Activated T-cell treated with anti-CD3 and anti-CD28 coated beads, Interleukin-2, amount 50 U/mL, for 24 hours (primary cell): ENCODE measurements around the gene TNXB.
"Not testable (repeated sequence)": the region's sequence is repeated elsewhere in the genome, so short reads cannot be mapped to it uniquely, and the experiment has no call there.

Experiments
- DNase-seq: peaks from one replicate; pipeline ENCODE4 v3.0.0-alpha.2; 2020
- H3K27ac Mint-ChIP-seq: 2 replicates; pipeline ENCODE4 v1.8.0; 2020; ENCODE audit warnings: mild to moderate bottlenecking, mixed read lengths
- H3K27me3 Mint-ChIP-seq: 2 replicates; pipeline ENCODE4 v1.8.0; 2020; ENCODE audit warnings: mixed read lengths
- H3K36me3 Mint-ChIP-seq: 2 replicates; pipeline ENCODE4 v1.8.0; 2020; ENCODE audit warnings: low read depth, mixed read lengths
- H3K4me1 Mint-ChIP-seq: 2 replicates; pipeline ENCODE4 v1.8.0; 2020; ENCODE audit warnings: low read depth, mixed read lengths
- H3K4me3 Mint-ChIP-seq: 2 replicates; pipeline ENCODE4 v1.8.0; 2020; ENCODE audit warnings: mild to moderate bottlenecking, moderate library complexity, mixed read lengths
- H3K9me3 Mint-ChIP-seq: 2 replicates; pipeline ENCODE4 v1.8.0; 2020; ENCODE audit warnings: mixed read lengths

TNXB gene

DNA sequence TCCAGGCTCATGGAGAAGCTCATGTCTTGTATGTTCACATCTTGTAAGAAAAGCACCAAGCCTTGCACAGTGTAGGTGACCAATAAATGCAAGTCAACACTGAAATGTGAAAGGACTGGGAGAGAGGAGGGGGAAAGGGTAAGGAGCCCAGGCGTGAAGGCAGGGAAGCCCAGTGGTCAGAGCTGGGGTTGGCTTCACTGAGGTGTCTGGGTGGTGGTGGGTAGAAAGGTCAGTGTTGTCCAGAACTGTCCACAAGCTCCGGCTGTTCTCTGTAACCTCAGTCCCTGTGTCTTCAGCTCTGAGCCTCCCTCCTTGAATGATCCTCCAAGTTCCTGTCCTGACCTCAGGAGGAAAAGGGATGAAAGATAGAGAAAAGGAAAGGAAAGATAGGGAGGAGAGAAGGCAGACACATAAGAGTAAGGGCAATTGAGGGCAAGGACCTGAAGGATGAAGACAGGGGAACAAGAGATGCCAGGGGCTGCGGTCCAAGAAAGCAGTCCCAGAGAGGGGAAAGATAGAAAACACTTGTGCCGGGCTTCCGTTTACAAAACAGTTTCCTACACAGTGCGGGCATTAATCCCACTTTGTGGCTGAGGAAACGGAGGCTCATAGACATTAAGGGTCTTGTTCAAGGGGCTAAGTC is 2.4 kb upstream of the TNXB start:
- Mint-ChIP-seq H3K27me3 (peaks cover 14% of the 10 kb centered on the region), H3K27ac (no peak overlapping the region), H3K4me1 (peaks cover 26% of the 10 kb centered on the region), H3K36me3 (peaks cover 28% of the 10 kb centered on the region), H3K4me3 (no peak overlapping the region), H3K9me3 (no peaks in the 10 kb centered on the region)
- no peak for DNase-seq

DNA sequence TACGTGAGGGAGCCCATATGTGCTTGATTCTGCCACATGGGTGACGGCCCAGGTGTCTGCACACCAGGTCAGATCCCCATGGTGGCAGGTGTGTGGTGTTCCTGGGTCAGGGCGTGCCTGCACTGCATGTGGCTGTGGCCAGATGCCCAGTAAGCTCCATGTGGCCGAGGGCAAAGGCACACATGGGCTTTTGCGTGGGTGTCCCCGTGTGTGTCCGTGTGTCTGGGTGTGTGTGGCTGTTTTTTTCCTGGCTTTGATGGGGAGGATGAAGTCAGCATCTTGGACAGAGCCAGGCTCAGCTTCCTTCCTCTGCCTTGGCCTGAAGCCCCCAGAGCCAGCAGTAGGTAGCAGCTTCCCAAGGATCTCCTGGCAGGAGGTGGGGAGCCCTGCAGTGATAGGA is 1.5 kb upstream of the TNXB start:
- H3K27ac Mint-ChIP-seq, result no peak overlapping the region
- H3K4me3 Mint-ChIP-seq, result no peak overlapping the region
- H3K27me3 Mint-ChIP-seq, result peaks cover 14% of the 10 kb centered on the region
- peaks cover 26% of the 10 kb centered on the region for H3K4me1 Mint-ChIP-seq
- DNase-seq, result no peak
- no peaks in the 10 kb centered on the region for H3K9me3 Mint-ChIP-seq
- peaks cover 19% of the 10 kb centered on the region for H3K36me3 Mint-ChIP-seq

DNA sequence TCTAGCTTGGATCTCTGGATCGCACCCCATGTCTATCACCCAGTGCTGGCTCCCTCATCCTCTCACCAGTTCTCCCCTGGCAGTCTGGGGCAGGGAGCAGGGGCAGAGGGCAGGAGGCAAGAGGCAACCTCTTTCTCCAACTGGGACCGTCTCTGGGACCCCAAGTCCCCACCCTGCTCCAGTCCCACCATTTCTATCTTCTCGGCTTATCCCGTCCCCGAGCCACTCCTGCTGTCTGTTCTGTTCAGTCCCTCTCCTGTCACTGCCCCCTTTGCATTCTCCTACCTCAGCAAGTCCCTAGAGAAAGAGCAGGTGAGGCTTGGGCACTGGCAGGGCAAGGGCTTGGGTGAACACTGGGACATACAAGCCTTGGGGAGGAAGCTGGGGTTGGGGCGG is 625 bp upstream of the TNXB start:
- no peak for DNase-seq
- H3K4me1 Mint-ChIP-seq, result peaks cover 23% of the 10 kb centered on the region
- peaks cover 14% of the 10 kb centered on the region for H3K27me3 Mint-ChIP-seq
- H3K9me3 Mint-ChIP-seq, result no peaks in the 10 kb centered on the region
- H3K27ac Mint-ChIP-seq, result no peak overlapping the region
- H3K4me3 Mint-ChIP-seq, result no peak overlapping the region
- H3K36me3 Mint-ChIP-seq, result peaks cover 12% of the 10 kb centered on the region

DNA sequence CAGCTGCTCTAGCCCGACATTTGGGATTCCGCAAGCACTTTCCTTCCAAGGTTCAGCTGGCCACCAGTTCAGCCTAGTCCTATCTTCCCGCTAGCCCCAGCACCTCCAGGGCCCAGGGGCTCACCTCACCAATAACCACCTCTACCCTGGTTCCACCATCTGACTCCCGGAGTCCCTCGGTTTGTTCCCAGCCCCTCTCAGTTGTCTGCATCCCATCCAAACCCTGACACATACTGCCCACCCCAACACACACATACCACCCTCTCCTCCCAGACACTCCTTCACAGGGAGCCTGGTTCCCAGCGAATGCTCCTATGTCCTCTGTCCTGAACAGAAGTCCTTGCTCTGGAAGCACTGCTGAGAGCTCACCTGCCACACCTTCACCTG is 418 bp downstream of the TNXB start:
- no peaks in the 10 kb centered on the region for H3K9me3 Mint-ChIP-seq
- peaks cover 22% of the 10 kb centered on the region for H3K4me1 Mint-ChIP-seq
- peaks cover 10% of the 10 kb centered on the region for H3K36me3 Mint-ChIP-seq
- DNase-seq, result no peak
- H3K27ac Mint-ChIP-seq, result no peak overlapping the region
- H3K27me3 Mint-ChIP-seq, result peaks cover 20% of the 10 kb centered on the region
- no peak overlapping the region for H3K4me3 Mint-ChIP-seq

DNA sequence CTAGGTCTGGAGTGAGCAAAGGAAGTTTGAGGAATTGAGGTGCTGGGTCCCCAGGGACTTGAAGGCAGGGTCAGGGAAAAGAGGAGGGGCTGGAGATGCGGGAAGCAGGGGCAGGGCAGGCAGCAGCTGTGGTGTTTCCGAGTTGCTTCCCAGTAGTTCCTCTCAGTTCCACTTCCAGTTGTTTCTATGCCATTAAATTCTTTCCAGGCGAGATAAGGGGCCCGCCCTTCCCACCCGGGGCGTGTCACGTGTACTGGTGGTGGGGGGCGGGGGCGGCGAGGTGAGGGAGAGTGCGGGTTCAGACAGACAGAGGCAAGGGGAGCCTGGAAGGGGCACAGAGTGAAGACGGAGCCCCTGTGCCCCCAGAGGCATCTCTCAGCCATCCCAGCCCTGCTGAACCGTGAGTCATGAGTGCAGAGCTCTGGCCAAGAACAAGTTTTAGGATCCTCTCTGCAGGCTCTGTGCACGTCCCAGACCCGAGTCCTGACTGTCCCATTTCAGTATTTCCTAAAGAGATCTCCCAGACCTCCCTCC is 977 bp downstream of the TNXB start:
- H3K27me3 Mint-ChIP-seq, result peaks cover 23% of the 10 kb centered on the region
- peaks cover 22% of the 10 kb centered on the region for H3K4me1 Mint-ChIP-seq
- H3K4me3 Mint-ChIP-seq, result no peak overlapping the region
- H3K27ac Mint-ChIP-seq, result no peak overlapping the region
- H3K9me3 Mint-ChIP-seq, result no peaks in the 10 kb centered on the region
- no peak for DNase-seq
- H3K36me3 Mint-ChIP-seq, result peaks cover 8% of the 10 kb centered on the region

DNA sequence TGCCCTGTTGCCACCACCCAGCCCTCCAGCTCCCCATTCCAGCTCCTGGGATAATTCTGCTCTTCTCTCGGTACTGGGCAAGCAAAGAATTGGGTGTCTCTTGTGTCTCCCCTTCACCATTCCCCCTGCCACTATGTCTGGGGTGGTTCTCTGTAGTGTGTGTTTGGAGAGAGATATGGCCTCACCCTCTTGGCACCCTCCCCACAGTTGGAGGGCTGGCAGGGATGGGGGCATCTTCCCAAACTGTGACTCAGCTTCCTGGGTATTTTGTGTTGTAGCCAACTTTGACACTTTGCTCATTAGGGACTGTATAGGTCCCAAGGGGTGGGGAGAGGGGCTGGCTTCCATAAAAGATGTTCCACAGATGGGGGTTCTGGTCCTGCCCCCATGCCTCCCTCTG is 1.7 kb downstream of the TNXB start:
- no peaks in the 10 kb centered on the region for H3K9me3 Mint-ChIP-seq
- H3K36me3 Mint-ChIP-seq, result peaks cover 8% of the 10 kb centered on the region
- no peak overlapping the region for H3K27ac Mint-ChIP-seq
- peaks cover 23% of the 10 kb centered on the region for H3K27me3 Mint-ChIP-seq
- DNase-seq, result no peak
- H3K4me3 Mint-ChIP-seq, result no peak overlapping the region
- H3K4me1 Mint-ChIP-seq, result peaks cover 22% of the 10 kb centered on the region

DNA sequence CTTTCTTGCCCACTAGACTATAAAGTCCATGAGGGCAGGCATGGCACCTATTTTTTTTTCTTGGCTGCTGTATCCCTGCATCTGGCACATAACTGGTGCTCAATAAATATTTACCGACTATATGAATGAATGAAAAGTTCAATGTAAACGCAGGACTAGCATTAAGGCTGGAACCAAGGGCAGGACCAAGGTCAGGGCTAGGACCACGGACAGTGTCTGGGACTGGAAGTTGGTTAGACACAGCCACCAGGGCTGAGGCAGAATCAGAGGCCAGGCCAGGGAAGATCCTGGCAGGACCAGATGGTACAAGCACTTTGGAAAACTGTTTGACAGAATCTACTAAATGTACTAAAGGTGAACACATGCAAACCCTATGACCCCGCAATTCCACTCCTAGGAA is 3.7 kb downstream of the TNXB start:
- H3K27me3 Mint-ChIP-seq, result peaks cover 31% of the 10 kb centered on the region
- no peak overlapping the region for H3K27ac Mint-ChIP-seq
- H3K9me3 Mint-ChIP-seq, result no peaks in the 10 kb centered on the region
- DNase-seq, result no peak
- H3K4me1 Mint-ChIP-seq, result peaks cover 22% of the 10 kb centered on the region
- H3K4me3 Mint-ChIP-seq, result no peak overlapping the region
- H3K36me3 Mint-ChIP-seq, result no peaks in the 10 kb centered on the region

DNA sequence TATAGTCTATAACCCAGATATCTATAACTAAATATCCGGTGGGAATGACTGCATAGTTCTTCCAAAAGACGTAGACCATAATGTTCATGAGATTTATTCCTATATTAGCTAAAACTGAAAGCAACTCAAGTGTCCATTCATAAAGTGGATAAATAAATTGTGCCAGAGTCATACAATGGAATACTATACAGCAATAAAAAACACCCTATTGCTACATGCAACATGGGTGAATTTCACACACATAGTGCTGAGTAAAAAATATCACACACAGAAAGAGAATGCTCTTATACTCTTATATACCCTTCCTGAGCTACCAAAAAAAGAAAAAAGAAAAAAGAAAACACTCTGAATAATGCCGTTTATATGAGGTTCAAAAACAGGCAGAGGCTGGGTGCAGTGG is 6.9 kb downstream of the TNXB start:
- no peak for DNase-seq
- H3K9me3 Mint-ChIP-seq, result no peaks in the 10 kb centered on the region
- H3K36me3 Mint-ChIP-seq, result no peaks in the 10 kb centered on the region
- H3K4me3 Mint-ChIP-seq, result no peak overlapping the region
- H3K27me3 Mint-ChIP-seq, result peaks cover 43% of the 10 kb centered on the region
- H3K4me1 Mint-ChIP-seq, result no peaks in the 10 kb centered on the region
- H3K27ac Mint-ChIP-seq, result no peak overlapping the region

DNA sequence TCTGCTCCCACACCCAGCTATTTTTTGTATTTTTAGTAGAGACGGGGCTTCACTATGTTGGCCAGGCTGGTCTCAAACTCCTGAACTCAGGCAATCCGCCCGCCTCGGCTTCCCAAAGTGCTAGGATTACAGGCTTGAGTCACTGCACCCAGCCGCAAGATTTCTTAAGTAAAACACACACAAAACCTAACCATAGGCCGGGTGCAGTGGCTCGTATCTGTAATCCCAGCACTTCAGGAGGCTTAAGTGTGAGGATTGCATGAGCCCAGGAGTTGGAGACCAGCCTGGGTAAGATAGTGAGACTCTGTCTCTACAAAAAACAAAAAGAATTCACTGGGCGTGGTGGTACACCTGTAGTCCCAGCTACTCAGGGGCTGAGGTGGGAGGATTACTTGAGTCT is 8.9 kb downstream of the TNXB start:
- H3K27me3 Mint-ChIP-seq, result peaks cover 63% of the 10 kb centered on the region
- DNase-seq, H3K4me3 Mint-ChIP-seq, H3K4me1 Mint-ChIP-seq, H3K36me3 Mint-ChIP-seq, H3K9me3 Mint-ChIP-seq, H3K27ac Mint-ChIP-seq: not testable (repeated sequence)

DNA sequence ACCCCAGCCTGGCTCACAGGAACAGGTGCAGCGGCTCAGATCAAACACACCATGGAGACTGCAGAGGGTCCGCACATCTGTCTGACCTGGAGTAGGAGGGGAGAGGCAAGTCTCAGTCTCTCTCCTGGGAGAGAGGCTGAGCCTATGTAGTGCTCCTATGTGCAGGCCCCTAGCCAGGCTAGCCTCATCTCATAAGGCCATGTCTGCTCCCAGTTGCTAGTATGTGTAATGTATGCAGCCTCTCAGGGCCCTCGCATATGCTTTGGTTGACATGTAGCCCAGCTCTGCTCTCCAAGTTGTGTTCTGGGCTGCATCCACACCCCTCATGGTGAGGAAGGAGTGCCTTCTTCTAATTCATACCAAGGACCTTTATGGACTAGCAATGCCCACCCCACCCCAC is 11.8 kb downstream of the TNXB start:
- H3K36me3 Mint-ChIP-seq, result no peaks in the 10 kb centered on the region
- no peak overlapping the region for H3K27ac Mint-ChIP-seq
- H3K27me3 Mint-ChIP-seq, result peaks cover 68% of the 10 kb centered on the region
- H3K9me3 Mint-ChIP-seq, result no peaks in the 10 kb centered on the region
- H3K4me1 Mint-ChIP-seq, result peaks cover 2% of the 10 kb centered on the region
- no peak for DNase-seq
- no peak overlapping the region for H3K4me3 Mint-ChIP-seq

DNA sequence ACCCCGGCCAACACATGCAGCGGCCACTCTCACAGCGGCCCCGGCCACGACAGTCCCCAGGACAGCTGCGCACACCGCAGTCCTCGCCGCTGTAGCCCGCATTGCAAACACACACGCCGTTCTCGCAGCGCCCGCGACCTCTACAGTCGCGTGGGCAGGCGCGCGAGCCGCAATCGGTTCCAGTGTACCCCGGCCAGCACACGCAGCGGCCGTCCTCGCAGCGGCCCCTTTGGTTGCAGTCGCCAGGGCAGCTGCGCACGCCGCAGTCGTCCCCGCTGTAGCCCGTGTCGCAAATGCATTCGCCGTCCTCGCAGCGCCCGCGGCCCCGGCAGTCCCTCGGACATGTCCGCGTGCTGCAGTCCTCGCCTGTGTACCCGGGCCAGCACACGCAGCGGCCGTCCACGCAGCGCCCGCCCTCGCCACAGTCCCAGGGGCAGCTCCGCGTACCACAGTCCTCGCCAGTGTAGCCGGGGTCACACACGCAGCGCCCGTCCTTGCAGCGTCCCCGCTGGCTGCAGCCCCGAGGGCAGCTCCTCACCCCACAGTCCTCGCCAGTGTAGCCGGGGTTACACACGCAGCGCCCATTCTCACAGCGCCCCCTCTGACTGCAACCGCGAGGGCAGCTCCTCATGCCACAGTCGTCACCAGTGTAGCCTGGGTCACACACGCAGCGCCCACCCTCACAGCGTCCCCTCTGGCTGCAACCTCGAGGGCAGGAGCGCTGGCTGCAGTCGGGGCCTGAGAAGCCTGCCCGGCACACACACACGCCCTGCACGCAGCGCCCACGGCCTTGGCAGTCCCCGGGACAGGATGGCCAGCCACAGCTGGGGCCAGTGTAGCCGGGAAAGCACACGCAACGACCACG is 12.5 kb downstream of the TNXB start:
- Mint-ChIP-seq H3K27me3 (peaks cover 61% of the 10 kb centered on the region), H3K4me1 (peaks cover 2% of the 10 kb centered on the region), H3K9me3 (no peaks in the 10 kb centered on the region), H3K4me3 (no peak overlapping the region), H3K27ac (no peak overlapping the region), H3K36me3 (no peaks in the 10 kb centered on the region)
- DNase-seq, result no peak

DNA sequence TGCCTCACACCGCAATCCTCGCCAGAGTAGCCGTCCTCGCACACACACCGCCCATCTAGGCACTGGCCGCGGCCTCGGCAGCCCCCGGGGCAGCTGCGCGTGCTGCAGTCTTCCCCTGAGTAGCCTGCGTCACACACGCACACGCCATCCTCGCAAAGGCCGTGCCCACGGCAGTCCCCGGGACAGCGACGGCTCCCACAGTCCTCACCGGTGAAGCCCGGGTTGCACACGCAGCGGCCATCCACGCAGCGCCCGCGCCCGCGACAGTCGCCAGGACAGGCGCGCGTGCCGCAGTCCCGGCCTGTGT is 13.1 kb downstream of the TNXB start:
- peaks cover 61% of the 10 kb centered on the region for H3K27me3 Mint-ChIP-seq
- H3K27ac Mint-ChIP-seq, result no peak overlapping the region
- DNase-seq, result no peak
- H3K36me3 Mint-ChIP-seq, result no peaks in the 10 kb centered on the region
- H3K4me1 Mint-ChIP-seq, result peaks cover 2% of the 10 kb centered on the region
- H3K4me3 Mint-ChIP-seq, result no peak overlapping the region
- no peaks in the 10 kb centered on the region for H3K9me3 Mint-ChIP-seq

DNA sequence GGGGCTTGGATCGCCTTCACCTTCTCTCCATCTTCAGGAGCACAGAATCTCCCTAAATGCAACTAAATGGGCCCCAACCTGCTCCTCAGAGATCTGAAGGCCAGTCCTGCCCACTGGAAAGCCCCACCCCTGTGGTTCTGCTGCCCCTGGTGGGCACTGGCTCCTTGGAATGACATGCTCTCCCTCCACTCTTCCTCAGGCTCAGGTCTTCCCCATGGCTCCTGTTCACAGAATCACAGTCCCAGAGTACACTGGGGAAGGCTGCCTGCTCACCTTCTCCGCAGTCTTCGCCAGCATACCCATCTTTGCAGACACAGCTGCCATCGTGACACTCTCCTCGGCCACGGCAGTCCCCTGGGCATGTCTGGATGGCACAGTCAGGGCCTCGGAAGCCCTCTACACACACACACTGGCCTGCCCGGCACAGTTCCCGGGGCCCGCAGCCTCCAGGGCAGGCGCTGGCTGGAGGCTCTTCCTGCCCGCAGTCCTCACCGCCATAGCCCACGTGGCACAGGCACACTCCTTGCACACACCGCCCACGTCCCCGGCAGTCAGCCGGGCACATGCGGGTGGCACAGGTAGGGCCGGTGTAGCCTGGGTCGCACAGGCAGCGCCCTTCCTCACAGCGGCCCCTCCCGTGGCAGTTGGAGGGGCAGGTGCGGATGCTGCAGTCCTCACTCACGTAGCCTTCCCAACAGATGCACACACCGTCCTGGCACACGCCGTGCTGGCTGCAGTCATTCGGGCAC is 13.6 kb downstream of the TNXB start:
- no peak overlapping the region for H3K4me3 Mint-ChIP-seq
- peaks cover 2% of the 10 kb centered on the region for H3K4me1 Mint-ChIP-seq
- H3K27me3 Mint-ChIP-seq, result peaks cover 66% of the 10 kb centered on the region
- H3K27ac Mint-ChIP-seq, result no peak overlapping the region
- DNase-seq, result no peak
- no peaks in the 10 kb centered on the region for H3K36me3 Mint-ChIP-seq
- H3K9me3 Mint-ChIP-seq, result no peaks in the 10 kb centered on the region

DNA sequence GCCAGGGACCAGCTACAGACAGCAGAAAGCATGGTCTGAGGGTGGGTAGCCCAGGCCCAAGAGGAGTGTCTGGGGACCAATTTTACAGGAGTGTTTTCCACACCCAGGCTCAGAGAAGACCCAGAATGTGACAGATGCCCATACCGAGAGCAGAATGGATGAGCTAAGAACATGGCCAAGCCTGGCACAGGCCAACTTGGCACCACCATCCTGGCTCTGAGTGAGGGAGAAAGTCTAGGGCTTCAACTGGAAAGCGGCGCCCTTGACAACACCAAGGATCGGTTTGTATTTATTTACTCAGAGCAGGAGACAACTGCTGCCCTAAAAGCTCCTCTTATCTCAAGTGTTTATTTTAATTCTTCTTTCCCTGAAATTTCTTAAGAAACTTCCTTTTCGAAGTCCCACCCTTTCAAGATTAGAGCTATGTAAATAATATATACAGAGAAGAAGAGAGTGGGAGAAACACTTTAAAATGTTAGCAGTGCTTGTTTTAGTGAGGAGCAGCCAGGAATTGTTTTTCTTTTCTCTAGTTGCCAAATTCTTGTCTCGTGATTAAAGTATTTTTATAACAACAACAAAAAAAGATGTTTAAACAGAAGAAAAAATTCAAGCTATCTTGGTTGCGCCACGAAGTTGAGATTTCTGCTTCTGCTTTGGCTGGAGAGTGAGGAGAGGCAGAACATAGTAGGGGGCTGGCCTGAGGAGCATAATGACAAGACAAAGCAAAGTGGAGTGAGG is 16.2 kb downstream of the TNXB start:
- Mint-ChIP-seq H3K27me3 (peaks cover 71% of the 10 kb centered on the region), H3K27ac (no peak overlapping the region)
- no peak for DNase-seq

More for the DNA sequence above, 16.2 kb downstream of the TNXB start:
- no peaks in the 10 kb centered on the region for H3K9me3 Mint-ChIP-seq
- H3K4me3 Mint-ChIP-seq, result no peak overlapping the region
- H3K36me3 Mint-ChIP-seq, result no peaks in the 10 kb centered on the region
- H3K4me1 Mint-ChIP-seq, result peaks cover 2% of the 10 kb centered on the region
